Subcutaneous abdominal adipose tissue (tissue), 5 donors: Measurements from ENCODE around the gene PRSS50.

ENCODE experiments used
- H3K27ac ChIP-seq: one replicate; pipeline ENCODE4 v1.7.0; 2013; ENCODE audit warnings: low read depth, mild to moderate bottlenecking, inconsistent platforms, low read length, moderate library complexity
- H3K27me3 ChIP-seq, 5 donors: one replicate each; pipeline ENCODE4 v1.7.0; 2013; ENCODE audit warnings: low read length in 5 of 5, inconsistent platforms in 1 of 5; ENCODE audit not compliant: control insufficient read depth in 5 of 5, insufficient read depth in 4 of 5
- H3K36me3 ChIP-seq, 5 donors: one replicate each; pipeline ENCODE4 v1.7.0; 2013; ENCODE audit warnings: low read length in 5 of 5; ENCODE audit not compliant: control insufficient read depth in 5 of 5, insufficient read depth in 5 of 5
- H3K4me1 ChIP-seq, 5 donors: one replicate each; pipeline ENCODE4 v1.7.0; 2013; ENCODE audit warnings: low read length in 5 of 5, mild to moderate bottlenecking in 3 of 5, moderate library complexity in 1 of 5; ENCODE audit not compliant: control insufficient read depth in 5 of 5, insufficient read depth in 5 of 5
- H3K4me3 ChIP-seq, 5 donors: one replicate each; pipeline ENCODE4 v1.7.0; 2013; ENCODE audit warnings: low read length in 5 of 5, low read depth in 1 of 5
- H3K9ac ChIP-seq, 5 donors: one replicate each; pipeline ENCODE4 v1.7.0; 2013; ENCODE audit warnings: low read length in 5 of 5, mild to moderate bottlenecking in 4 of 5, moderate library complexity in 3 of 5
- H3K9me3 ChIP-seq, 5 donors: one replicate each; pipeline ENCODE4 v1.7.0; 2013; ENCODE audit warnings: low read length in 5 of 5; ENCODE audit not compliant: control insufficient read depth in 5 of 5
- donor health status: healthy.
- donor health status: healthy.
- donor health status: healthy.
- donor health status: healthy.
- donor health status: healthy.

PRSS50 gene

GRCh38 chr3:46729038-46729437 is 11.4 kb upstream of the PRSS50 start:
- H3K27me3 ChIP-seq, result peaks cover 0 to 10% (median 3%) of the 10 kb centered on the region in 5 donors
- H3K27ac ChIP-seq, result no peak overlapping the region
- no peaks in the 10 kb centered on the region for H3K9me3 ChIP-seq
- no peak overlapping the region for H3K9ac ChIP-seq
- no peaks in the 10 kb centered on the region for H3K36me3 ChIP-seq
- H3K4me1 ChIP-seq, result no peaks in the 10 kb centered on the region
- H3K4me3 ChIP-seq, result no peak overlapping the region

GRCh38 chr3:46725621-46726314 is 8.1 kb upstream of the PRSS50 start:
- Histone ChIP-seq H3K9ac (no peak overlapping the region), H3K9me3 (peaks cover 0 to 4% (median 0%) of the 10 kb centered on the region in 5 donors), H3K27ac (no peak overlapping the region), H3K4me1 (no peaks in the 10 kb centered on the region), H3K4me3 (no peak overlapping the region), H3K27me3 (peaks cover 0 to 5% (median 0%) of the 10 kb centered on the region in 5 donors), H3K36me3 (no peaks in the 10 kb centered on the region)

- H3K27ac ChIP-seq, result no peak overlapping the region
- peaks cover 0 to 9% (median 5%) of the 10 kb centered on the region in 5 donors for H3K27me3 ChIP-seq
- H3K4me3 ChIP-seq, result no peak overlapping the region
Measured at GRCh38 chr3:46724424-46724823, 6.8 kb upstream of the PRSS50 start.

GRCh38 chr3:46722443-46722842 is 4.8 kb upstream of the PRSS50 start:
- Histone ChIP-seq H3K4me3 (no peak overlapping the region), H3K36me3 (no peaks in the 10 kb centered on the region), H3K27ac (no peak overlapping the region), H3K9me3 (peaks cover 0 to 5% (median 0%) of the 10 kb centered on the region in 5 donors), H3K4me1 (peaks cover 0 to 6% (median 4%) of the 10 kb centered on the region in 5 donors), H3K9ac (no peak overlapping the region), H3K27me3 (peaks cover 8 to 14% (median 9%) of the 10 kb centered on the region in 5 donors)

More at GRCh38 chr3:46724424-46724823, 6.8 kb upstream of the PRSS50 start:
- Histone ChIP-seq H3K9ac (no peak overlapping the region), H3K36me3 (no peaks in the 10 kb centered on the region), H3K9me3 (peaks cover 0 to 5% (median 0%) of the 10 kb centered on the region in 5 donors), H3K4me1 (no peaks in the 10 kb centered on the region)

- peaks cover 0 to 5% (median 0%) of the 10 kb centered on the region in 5 donors for H3K9me3 ChIP-seq
- no peaks in the 10 kb centered on the region for H3K36me3 ChIP-seq
- peaks cover 8 to 19% (median 9%) of the 10 kb centered on the region in 5 donors for H3K27me3 ChIP-seq
- no peak overlapping the region for H3K27ac ChIP-seq
- no peak overlapping the region for H3K4me3 ChIP-seq
- no peak overlapping the region for H3K9ac ChIP-seq
- H3K4me1 ChIP-seq, result peaks cover 0 to 6% (median 4%) of the 10 kb centered on the region in 5 donors
Measured at GRCh38 chr3:46721009-46721408, 3.3 kb upstream of the PRSS50 start.

GRCh38 chr3:46719735-46720271 is 2.1 kb upstream of the PRSS50 start:
- Histone ChIP-seq H3K27ac (no peak overlapping the region), H3K9ac (no peak overlapping the region), H3K36me3 (no peaks in the 10 kb centered on the region), H3K4me1 (peaks cover 0 to 6% (median 4%) of the 10 kb centered on the region in 5 donors), H3K9me3 (peaks cover 0 to 5% (median 0%) of the 10 kb centered on the region in 5 donors), H3K4me3 (no peak overlapping the region), H3K27me3 (peaks cover 8 to 19% (median 10%) of the 10 kb centered on the region in 5 donors)

- Histone ChIP-seq H3K27me3 (peaks cover 8 to 19% (median 10%) of the 10 kb centered on the region in 5 donors), H3K4me1 (peaks cover 0 to 6% (median 4%) of the 10 kb centered on the region in 5 donors), H3K36me3 (no peaks in the 10 kb centered on the region), H3K4me3 (no peak overlapping the region), H3K9ac (no peak overlapping the region), H3K27ac (no peak overlapping the region), H3K9me3 (peaks cover 0 to 5% (median 0%) of the 10 kb centered on the region in 5 donors)
Measured at GRCh38 chr3:46719044-46719565, 1.4 kb upstream of the PRSS50 start.

- Histone ChIP-seq H3K27ac (no peak overlapping the region), H3K9ac (no peak overlapping the region), H3K36me3 (no peaks in the 10 kb centered on the region), H3K4me3 (no peak overlapping the region), H3K27me3 (peaks cover 8 to 19% (median 10%) of the 10 kb centered on the region in 5 donors), H3K4me1 (peaks cover 0 to 6% (median 4%) of the 10 kb centered on the region in 5 donors), H3K9me3 (peaks cover 0 to 5% (median 0%) of the 10 kb centered on the region in 5 donors)
Measured at GRCh38 chr3:46716461-46717441, 918 bp downstream of the PRSS50 start.

- Histone ChIP-seq H3K27ac (no peak overlapping the region), H3K36me3 (no peaks in the 10 kb centered on the region), H3K9me3 (no peaks in the 10 kb centered on the region), H3K27me3 (peaks cover 8 to 19% (median 10%) of the 10 kb centered on the region in 5 donors), H3K4me3 (no peak overlapping the region), H3K9ac (no peak overlapping the region), H3K4me1 (peaks cover 0 to 6% (median 4%) of the 10 kb centered on the region in 5 donors)
Measured at GRCh38 chr3:46715507-46716175, 2.0 kb downstream of the PRSS50 start.
